ENCODE data around the gene ZBTB38. TPM values are rescaled to one million over a fixed set of nuclear protein-coding genes. Genes with fewer than 3 reads are reported as not detected.

The ZBTB38 gene
- total RNA-seq, 1 donor from 2014 or later = 116 TPM

GRCh38 chr3:141386611-141387111 lies 18.4 kb downstream of the ZBTB38 start:
- no peak for TF ChIP-seq CTCF (IDR thresholded peaks at IDR 0.05; ENCODE audit: borderline replicate concordance)
- peaks cover 39% of the 10 kb centered on the region for H3K36me3 ChIP-seq
- H3K4me3 ChIP-seq = peak overlapping the region; percentile 10
- no peak overlapping the region for H3K27ac ChIP-seq (replicated peaks)
- intact Hi-C loops (cut with micrococcal nuclease) = no loop called here
- H3K27me3 ChIP-seq (ENCODE audit: low read depth) = no peaks in the 10 kb centered on the region
- no peaks in the 10 kb centered on the region for H3K9me3 ChIP-seq (replicated peaks)
- no peak for DNase-seq
- H3K4me1 ChIP-seq = peaks cover 22% of the 10 kb centered on the region

GRCh38 chr3:141387516-141387915 lies 19.2 kb downstream of the ZBTB38 start:
- H3K27ac ChIP-seq (replicated peaks) = no peak overlapping the region
- no peaks in the 10 kb centered on the region for H3K9me3 ChIP-seq (replicated peaks)
- H3K27me3 ChIP-seq (ENCODE audit: low read depth) = no peaks in the 10 kb centered on the region
- no peak overlapping the region for H3K4me3 ChIP-seq
- no peak for TF ChIP-seq CTCF (IDR thresholded peaks at IDR 0.05; ENCODE audit: borderline replicate concordance)
- peaks cover 33% of the 10 kb centered on the region for H3K36me3 ChIP-seq
- intact Hi-C loops (cut with micrococcal nuclease) = no loop called here
- H3K4me1 ChIP-seq = peaks cover 25% of the 10 kb centered on the region
- DNase-seq = no peak

- Histone ChIP-seq H3K9me3 (replicated peaks) (no peaks in the 10 kb centered on the region), H3K4me1 (peaks cover 32% of the 10 kb centered on the region), H3K4me3 (no peak overlapping the region), H3K27me3 (ENCODE audit: low read depth) (no peaks in the 10 kb centered on the region), H3K27ac (replicated peaks) (no peak overlapping the region), H3K36me3 (peaks cover 29% of the 10 kb centered on the region)
- TF ChIP-seq CTCF (IDR thresholded peaks at IDR 0.05; ENCODE audit: borderline replicate concordance) = no peak
- no peak for DNase-seq
- intact Hi-C loops (cut with micrococcal nuclease) = no loop called here
Observed at GRCh38 chr3:141388395-141388794, 20.1 kb downstream of the ZBTB38 start.

GRCh38 chr3:141388823-141389621 lies 20.7 kb downstream of the ZBTB38 start:
- intact Hi-C loops (cut with micrococcal nuclease) = no loop called here
- H3K36me3 ChIP-seq = peaks cover 28% of the 10 kb centered on the region
- H3K27ac ChIP-seq (replicated peaks) = no peak overlapping the region
- no peaks in the 10 kb centered on the region for H3K9me3 ChIP-seq (replicated peaks)
- H3K4me3 ChIP-seq = no peak overlapping the region
- H3K27me3 ChIP-seq (ENCODE audit: low read depth) = no peaks in the 10 kb centered on the region
- TF ChIP-seq CTCF (IDR thresholded peaks at IDR 0.05; ENCODE audit: borderline replicate concordance) = no peak
- DNase-seq = no peak
- H3K4me1 ChIP-seq = peaks cover 32% of the 10 kb centered on the region

- Histone ChIP-seq H3K36me3 (peaks cover 21% of the 10 kb centered on the region), H3K4me1 (peaks cover 31% of the 10 kb centered on the region), H3K9me3 (replicated peaks) (no peaks in the 10 kb centered on the region), H3K27ac (replicated peaks) (no peak overlapping the region), H3K27me3 (ENCODE audit: low read depth) (no peaks in the 10 kb centered on the region), H3K4me3 (no peak overlapping the region)
- no peak for DNase-seq
- no peak for TF ChIP-seq CTCF (IDR thresholded peaks at IDR 0.05; ENCODE audit: borderline replicate concordance)
- intact Hi-C loops (cut with micrococcal nuclease) = no loop called here
Observed at GRCh38 chr3:141389703-141390102, 21.4 kb downstream of the ZBTB38 start.

Data from left ventricle myocardium inferior (tissue), 1 donor.